HFF-Myc (cell line): ENCODE results near the gene RGS19.
"Not testable (repeated sequence)": the region's sequence is repeated elsewhere in the genome, so short reads cannot be mapped to it uniquely, and the experiment has no call there.

Source experiments
- DNase-seq: peaks from one replicate; pipeline ENCODE4 v3.0.0-alpha.2; 2011; ENCODE audit warnings: low read depth; ENCODE audit errors: extremely low read depth
- H3K4me3 ChIP-seq: replicated peaks from 2 replicates; pipeline ENCODE4 v1.5.1; 2011; ENCODE audit warnings: low read depth, mild to moderate bottlenecking, control low read depth, low read length
- TF ChIP-seq, protein P1 (sequence below): IDR thresholded peaks from 2 replicates; pipeline ENCODE4 v1.5.1; 2012; ENCODE audit warnings: mild to moderate bottlenecking, low read depth, low read length, control low read depth; ENCODE audit errors: missing control alignments

RGS19 gene

GRCh38 chr20:64091340-64091739, 12.0 kb upstream of the RGS19 start:
- H3K4me3 ChIP-seq: no peak overlapping the region
- DNase-seq: no peak
- TF ChIP-seq, protein P1, sequence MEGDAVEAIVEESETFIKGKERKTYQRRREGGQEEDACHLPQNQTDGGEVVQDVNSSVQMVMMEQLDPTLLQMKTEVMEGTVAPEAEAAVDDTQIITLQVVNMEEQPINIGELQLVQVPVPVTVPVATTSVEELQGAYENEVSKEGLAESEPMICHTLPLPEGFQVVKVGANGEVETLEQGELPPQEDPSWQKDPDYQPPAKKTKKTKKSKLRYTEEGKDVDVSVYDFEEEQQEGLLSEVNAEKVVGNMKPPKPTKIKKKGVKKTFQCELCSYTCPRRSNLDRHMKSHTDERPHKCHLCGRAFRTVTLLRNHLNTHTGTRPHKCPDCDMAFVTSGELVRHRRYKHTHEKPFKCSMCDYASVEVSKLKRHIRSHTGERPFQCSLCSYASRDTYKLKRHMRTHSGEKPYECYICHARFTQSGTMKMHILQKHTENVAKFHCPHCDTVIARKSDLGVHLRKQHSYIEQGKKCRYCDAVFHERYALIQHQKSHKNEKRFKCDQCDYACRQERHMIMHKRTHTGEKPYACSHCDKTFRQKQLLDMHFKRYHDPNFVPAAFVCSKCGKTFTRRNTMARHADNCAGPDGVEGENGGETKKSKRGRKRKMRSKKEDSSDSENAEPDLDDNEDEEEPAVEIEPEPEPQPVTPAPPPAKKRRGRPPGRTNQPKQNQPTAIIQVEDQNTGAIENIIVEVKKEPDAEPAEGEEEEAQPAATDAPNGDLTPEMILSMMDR: no peak

GRCh38 chr20:64090165-64090564, 10.8 kb upstream of the RGS19 start:
- TF ChIP-seq, protein P1: no peak
- no peak overlapping the region for H3K4me3 ChIP-seq
- DNase-seq: no peak

GRCh38 chr20:64088586-64088985, 9.3 kb upstream of the RGS19 start:
- not testable (repeated sequence) for H3K4me3 ChIP-seq, DNase-seq

GRCh38 chr20:64087226-64087825, 8.0 kb upstream of the RGS19 start:
- DNase-seq, H3K4me3 ChIP-seq: not testable (repeated sequence)

DNA sequence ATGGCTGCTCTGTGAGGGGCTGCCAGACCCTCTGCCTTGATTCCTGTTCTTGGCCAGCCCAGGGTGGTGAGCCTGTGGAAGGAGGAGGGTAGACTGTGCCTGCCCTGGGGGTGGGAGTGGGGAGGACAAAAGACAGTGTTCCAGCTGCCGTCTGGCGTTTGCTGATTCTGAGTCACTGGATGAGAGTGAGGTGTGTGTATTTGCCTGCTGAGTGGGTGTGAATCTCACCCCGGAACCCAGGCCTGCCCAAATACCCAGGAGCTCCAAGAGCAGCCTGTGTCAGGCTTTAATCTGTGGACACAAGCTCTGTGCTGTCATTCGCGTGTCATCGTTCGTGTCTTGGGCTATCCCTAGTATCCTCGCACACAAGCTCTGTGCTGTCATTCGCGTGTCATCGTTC, 7.5 kb upstream of the RGS19 start:
- TF ChIP-seq, protein P1: no peak
- no peak overlapping the region for H3K4me3 ChIP-seq
- no peak for DNase-seq

DNA sequence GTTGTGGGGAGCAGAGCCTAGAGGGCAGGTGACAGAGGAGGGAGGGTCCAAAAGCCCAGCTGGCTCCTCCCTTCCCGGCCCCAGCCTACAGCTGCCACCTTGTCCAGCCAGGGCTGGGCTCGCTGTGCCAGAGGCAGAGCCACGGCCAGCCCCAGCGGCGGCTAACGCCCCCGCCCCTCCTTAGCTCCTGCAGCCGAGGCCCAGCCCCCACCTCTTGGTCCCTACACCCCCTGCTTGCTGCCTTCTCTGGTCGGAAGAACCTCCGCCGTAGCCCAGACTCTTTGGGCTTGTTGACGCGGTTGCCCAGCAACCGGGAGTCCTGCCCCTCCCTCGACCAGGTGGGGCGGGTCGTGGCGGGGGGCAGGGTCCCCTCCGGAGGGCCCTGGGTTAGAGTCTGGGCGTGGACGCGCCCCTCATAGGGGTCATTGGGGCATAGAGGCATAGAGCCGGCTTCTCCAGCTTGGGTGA, 5.4 kb upstream of the RGS19 start:
- no peak overlapping the region for H3K4me3 ChIP-seq
- no peak for DNase-seq
- TF ChIP-seq, protein P1: no peak

GRCh38 chr20:64083804-64084684, 4.7 kb upstream of the RGS19 start, which contains the start of gene LKAAEAR1:
LKAAEAR1 (minus strand) TSS chr20:64084398; CDS start chr20:64084219, 179 bp downstream.
- peak within 1 kb of the TSS; percentile 31 for H3K4me3 ChIP-seq
- no peak for DNase-seq
- TF ChIP-seq, protein P1: no peak
